ENCODE data around the gene CHRD.
"Not testable (repeated sequence)": the region's sequence is repeated elsewhere in the genome, so short reads cannot be mapped to it uniquely, and the experiment has no call there.

The CHRD gene

GRCh38 chr3:184419171-184419570 is 39.3 kb downstream of the CHRD start:
- Mint-ChIP-seq H3K27ac (no peak overlapping the region), H3K36me3 (ENCODE audit: low read depth) (no peaks in the 10 kb centered on the region), H3K27me3 (ENCODE audit: low read depth) (peaks cover 14% of the 10 kb centered on the region), H3K4me3 (no peak overlapping the region), H3K9me3 (peaks cover 8% of the 10 kb centered on the region), H3K4me1 (peaks cover 11% of the 10 kb centered on the region)
- no peak for TF ChIP-seq CTCF (IDR thresholded peaks at IDR 0.05; ENCODE audit: unreplicated experiment in 3 of 3)

DNA sequence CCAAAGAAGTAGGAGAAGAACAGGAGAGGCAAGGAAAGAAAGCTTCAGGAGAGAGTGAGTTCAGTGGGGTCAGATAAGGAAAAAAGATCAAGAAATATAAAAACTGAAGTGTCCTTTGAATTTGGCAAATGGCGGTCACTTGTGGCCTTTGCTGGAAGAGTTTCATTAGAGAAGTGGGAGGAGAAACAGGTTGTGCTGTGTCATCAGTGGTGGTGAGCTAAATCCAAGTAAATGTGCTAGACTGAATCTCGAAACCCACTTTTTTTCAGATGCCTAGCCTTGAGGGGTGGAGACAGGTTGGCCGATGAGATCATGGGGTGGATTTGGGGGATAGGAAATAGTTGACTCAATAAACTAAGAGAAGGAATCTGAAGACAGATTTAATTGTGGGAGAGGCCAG is 43.7 kb downstream of the CHRD start:
- no peak overlapping the region for H3K4me3 Mint-ChIP-seq
- H3K4me1 Mint-ChIP-seq, result peaks cover 5% of the 10 kb centered on the region
- H3K9me3 Mint-ChIP-seq, result peaks cover 8% of the 10 kb centered on the region
- no peak overlapping the region for H3K27ac Mint-ChIP-seq
- no peaks in the 10 kb centered on the region for H3K36me3 Mint-ChIP-seq (ENCODE audit: low read depth)
- no peak for TF ChIP-seq CTCF (IDR thresholded peaks at IDR 0.05; ENCODE audit: unreplicated experiment in 3 of 3)
- peaks cover 10% of the 10 kb centered on the region for H3K27me3 Mint-ChIP-seq (ENCODE audit: low read depth)

GRCh38 chr3:184426691-184427141 is 46.9 kb downstream of the CHRD start:
- Mint-ChIP-seq H3K27me3 (ENCODE audit: low read depth) (peaks cover 13% of the 10 kb centered on the region), H3K36me3 (ENCODE audit: low read depth) (no peaks in the 10 kb centered on the region), H3K9me3 (peaks cover 8% of the 10 kb centered on the region), H3K4me1 (peaks cover 10% of the 10 kb centered on the region), H3K4me3 (no peak overlapping the region), H3K27ac (no peak overlapping the region)
- no peak for TF ChIP-seq CTCF (IDR thresholded peaks at IDR 0.05; ENCODE audit: unreplicated experiment in 3 of 3)

DNA sequence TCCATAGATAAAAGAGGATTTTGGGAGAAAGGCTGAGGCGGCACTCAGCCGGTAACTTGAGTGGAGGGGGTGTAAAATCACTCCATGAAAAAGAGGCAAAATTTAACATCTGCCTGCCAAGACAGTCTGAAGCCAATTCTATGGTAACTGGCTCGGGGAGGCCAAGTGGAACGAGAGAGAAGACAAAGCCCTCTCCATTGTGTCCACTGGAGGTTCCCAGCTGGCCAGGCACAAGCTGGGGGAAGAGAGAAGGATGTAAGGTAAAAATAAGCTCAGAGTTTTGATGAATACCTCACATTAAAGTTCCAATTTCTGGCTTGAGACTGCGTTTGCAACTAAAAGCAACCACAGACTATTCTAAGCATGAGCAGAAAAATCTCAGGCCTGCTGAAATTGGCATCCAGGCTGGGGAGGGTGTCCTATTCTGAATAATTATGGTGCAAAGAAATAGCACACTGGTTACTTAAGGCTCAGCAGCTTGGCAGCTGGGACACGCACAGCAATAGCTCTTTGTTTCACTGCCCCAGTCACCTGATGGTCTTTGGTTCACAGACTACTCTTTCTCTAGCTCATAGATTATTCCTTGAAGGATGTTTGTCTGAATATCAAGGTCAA is 48.8 kb downstream of the CHRD start:
- TF ChIP-seq CTCF (IDR thresholded peaks at IDR 0.05; ENCODE audit: unreplicated experiment in 3 of 3), result no peak
- Mint-ChIP-seq H3K4me3 (no peak overlapping the region), H3K4me1 (peaks cover 10% of the 10 kb centered on the region), H3K27me3 (ENCODE audit: low read depth) (peaks cover 7% of the 10 kb centered on the region), H3K27ac (peak overlapping the region in 1 of 3 experiments; percentile 5), H3K9me3 (no peaks in the 10 kb centered on the region), H3K36me3 (ENCODE audit: low read depth) (no peaks in the 10 kb centered on the region)

DNA sequence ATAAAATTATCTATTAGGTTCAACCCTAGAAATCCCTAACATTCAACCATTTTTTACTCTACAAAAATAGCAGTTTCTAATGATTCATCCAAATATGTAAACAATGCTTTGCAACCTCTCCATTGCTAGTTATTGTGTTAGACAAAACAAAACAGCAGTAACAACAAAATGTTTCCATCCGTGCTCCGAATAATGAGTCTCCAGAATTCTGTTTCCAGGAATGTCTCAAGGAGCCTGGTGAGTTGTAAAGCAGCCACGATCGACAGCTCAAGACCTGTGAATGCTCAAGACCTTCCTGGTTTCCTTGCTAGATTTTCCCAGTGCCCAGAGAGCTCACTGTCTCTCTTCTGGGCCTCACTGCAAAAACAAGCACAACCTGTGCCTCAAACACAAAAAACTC is 49.9 kb downstream of the CHRD start:
- TF ChIP-seq CTCF (IDR thresholded peaks at IDR 0.05; ENCODE audit: unreplicated experiment in 3 of 3), result no peak
- Mint-ChIP-seq H3K4me1 (peaks cover 10% of the 10 kb centered on the region), H3K4me3 (no peak overlapping the region), H3K9me3 (peaks cover 2% of the 10 kb centered on the region), H3K27me3 (ENCODE audit: low read depth) (peaks cover 3% of the 10 kb centered on the region), H3K27ac (no peak overlapping the region), H3K36me3 (ENCODE audit: low read depth) (no peaks in the 10 kb centered on the region)

DNA sequence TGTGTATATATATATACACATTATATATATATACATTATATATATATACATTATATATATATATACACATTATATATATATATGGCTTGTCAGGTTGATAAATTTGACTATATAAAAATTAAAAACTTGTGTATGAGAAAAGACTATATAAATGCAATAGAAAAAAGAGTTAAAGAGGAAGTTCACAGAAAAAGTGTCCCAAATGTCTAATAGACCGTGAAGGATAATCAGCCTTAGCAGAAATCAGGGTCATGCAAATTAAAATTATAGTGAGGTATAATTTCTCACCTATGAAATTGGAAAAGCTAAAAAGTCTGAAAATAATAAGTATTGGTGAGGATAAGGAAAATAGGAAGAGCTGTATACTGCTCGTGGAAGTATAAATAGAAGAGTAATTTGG is 51.1 kb downstream of the CHRD start:
- H3K4me1 Mint-ChIP-seq, result peaks cover 10% of the 10 kb centered on the region
- H3K27ac Mint-ChIP-seq, result no peak overlapping the region
- no peak overlapping the region for H3K4me3 Mint-ChIP-seq
- H3K36me3 Mint-ChIP-seq (ENCODE audit: low read depth), result no peaks in the 10 kb centered on the region
- TF ChIP-seq CTCF (IDR thresholded peaks at IDR 0.05; ENCODE audit: unreplicated experiment in 3 of 3), result no peak
- peaks cover 2% of the 10 kb centered on the region for H3K9me3 Mint-ChIP-seq
- peaks cover 6% of the 10 kb centered on the region for H3K27me3 Mint-ChIP-seq (ENCODE audit: low read depth)

- H3K4me1 Mint-ChIP-seq; H3K36me3 Mint-ChIP-seq (ENCODE audit: low read depth); H3K9me3 Mint-ChIP-seq; H3K4me3 Mint-ChIP-seq; H3K27me3 Mint-ChIP-seq (ENCODE audit: low read depth); H3K27ac Mint-ChIP-seq: not testable (repeated sequence)
These were observed 53.3 kb downstream of the CHRD start for GRCh38 chr3:184433178-184433577.

All from nephron (organoid).